Measurements from ENCODE around the gene ARHGEF2.

The ARHGEF2 gene

GRCh38 chr1:155971910-155972809 lies 6.2 kb downstream of the ARHGEF2 start:
- no peak for DNase-seq (ENCODE audit: low read depth)

DNA sequence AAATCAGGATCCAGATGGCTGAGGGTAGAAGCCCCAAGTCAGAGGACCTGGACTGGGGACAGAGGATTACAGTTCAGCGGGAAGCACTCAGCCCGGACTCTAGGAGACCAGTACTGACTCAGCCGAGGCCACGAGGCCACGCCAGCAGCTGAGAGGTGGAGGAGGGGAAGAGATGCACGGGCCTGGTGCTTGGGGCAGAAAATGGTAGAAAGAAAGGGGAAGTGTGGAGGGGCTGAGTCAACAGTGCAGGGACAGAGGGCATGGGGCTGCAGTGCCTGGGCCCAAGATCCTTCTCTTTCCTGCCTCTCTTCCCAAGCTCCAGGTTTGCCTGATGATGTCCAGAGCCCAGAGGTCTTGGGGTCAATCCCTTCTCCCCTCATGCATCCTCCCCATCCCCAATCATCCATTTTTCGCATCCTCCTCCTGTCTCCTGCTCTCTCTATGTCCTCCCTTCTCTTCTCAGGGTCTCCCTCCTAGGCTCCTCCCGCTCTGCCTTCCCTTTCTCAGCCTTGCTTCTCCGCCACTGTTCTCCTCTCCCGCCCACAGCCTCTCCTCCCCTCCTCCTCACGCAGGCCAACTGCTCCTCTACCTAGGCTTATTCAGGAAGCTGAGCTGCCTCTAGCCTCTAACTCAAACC lies 7.7 kb downstream of the ARHGEF2 start:
- DNase-seq (ENCODE audit: low read depth) = no peak

DNA sequence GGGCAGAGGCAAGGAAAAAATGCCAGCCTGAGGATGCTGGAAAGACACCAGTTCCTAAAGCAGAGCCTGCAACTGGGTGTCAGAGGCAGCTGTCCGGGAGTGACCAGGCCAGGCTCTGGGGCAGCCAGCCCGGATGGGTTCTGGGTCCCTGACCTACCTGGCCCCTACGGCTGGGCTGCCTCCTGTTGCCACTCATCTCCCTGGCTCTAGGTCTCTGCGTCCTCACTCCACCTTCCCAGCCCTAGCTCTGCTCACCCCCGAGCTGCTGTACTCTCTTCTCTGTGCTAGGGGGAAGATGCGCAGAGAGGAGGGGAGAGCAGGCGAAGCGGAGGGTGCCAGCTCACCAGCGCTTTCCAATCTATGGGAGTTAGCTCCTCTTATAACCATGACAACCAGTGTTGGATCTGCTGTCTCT lies 9.0 kb downstream of the ARHGEF2 start:
- DNase-seq (ENCODE audit: low read depth) = no peak

DNA sequence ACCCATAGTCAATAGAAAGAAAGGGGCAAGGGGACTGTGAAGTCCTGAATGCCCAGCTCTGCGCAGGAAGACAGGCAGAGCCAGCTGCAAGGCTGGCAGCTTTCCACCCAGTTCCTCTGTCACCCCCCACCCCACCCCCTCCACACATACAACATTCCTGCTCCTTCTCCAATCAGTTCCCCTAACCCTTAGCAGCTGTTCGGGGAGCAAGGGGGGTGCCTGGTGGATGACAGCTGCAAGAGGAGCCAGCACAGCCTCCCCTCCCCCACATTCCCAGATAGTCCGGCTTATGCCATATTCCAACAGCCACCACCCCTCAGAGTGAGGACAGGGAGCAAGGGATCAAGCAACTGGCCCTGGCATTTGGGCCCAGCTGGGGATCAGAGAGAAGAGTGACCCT lies 9.7 kb downstream of the ARHGEF2 start:
- no peak for DNase-seq (ENCODE audit: low read depth)

DNA sequence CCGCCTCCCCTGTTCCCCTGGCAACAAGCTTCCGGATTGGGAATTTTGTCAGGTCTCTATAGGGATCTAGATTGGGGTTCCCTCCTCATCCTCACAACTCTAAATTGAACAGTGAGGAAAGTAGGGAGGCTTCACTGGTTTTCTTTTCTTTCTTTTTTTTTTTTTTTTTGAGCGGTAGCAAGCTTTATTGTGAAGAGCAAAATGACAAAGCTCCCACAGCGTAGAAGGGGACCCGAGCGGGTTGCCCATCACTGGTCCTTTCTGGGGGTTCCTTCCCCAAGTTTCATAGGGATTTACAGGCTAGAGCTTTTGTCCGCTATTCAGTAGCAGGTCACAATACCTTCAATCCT lies 10.3 kb downstream of the ARHGEF2 start:
- no peak for DNase-seq (ENCODE audit: low read depth)

- no peak for DNase-seq (ENCODE audit: low read depth)
Measured at GRCh38 chr1:155967341-155968050, 10.9 kb downstream of the ARHGEF2 start.

DNA sequence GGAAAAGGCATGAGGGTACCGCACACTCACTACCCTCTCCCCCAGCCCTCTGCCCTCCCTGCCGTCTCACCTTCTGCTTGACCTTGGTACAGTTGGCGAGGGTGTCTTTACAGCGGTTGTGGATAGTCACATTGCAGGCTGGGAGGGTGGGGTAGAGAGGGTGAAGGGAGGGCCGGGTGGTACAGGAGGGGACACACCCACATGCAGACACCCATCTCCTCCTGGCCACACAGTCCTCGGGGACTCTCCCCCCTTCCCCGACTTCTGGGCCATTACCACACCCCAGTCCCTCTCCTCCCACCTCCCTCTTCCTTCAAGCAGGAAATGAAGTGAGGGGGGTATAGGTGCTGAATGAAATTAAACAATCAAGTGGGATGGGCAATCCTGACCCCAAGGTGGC lies 11.6 kb downstream of the ARHGEF2 start:
- DNase-seq (ENCODE audit: low read depth) = no peak

- no peak for DNase-seq (ENCODE audit: low read depth)
Measured at GRCh38 chr1:155966135-155966534, 12.2 kb downstream of the ARHGEF2 start.

DNA sequence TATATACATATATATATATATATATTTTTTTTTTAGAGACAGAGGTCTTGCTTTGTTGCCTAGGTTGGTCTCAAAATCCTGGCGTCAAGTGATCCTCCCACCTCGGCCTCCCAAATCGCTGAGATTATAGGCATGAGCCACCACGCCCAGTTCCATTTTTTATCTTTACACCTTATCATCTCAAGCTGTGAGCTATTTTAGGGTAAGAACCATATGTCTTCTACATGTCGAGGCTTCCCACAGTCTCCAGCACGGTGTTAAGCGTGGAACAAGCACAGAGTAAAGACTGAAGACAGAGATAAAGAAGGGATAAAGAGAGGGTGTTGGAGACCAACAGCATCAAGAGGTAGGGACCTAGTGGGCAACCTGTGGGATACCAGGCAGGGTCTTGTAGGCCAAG lies 14.2 kb downstream of the ARHGEF2 start:
- no peak for DNase-seq (ENCODE audit: low read depth)

DNA sequence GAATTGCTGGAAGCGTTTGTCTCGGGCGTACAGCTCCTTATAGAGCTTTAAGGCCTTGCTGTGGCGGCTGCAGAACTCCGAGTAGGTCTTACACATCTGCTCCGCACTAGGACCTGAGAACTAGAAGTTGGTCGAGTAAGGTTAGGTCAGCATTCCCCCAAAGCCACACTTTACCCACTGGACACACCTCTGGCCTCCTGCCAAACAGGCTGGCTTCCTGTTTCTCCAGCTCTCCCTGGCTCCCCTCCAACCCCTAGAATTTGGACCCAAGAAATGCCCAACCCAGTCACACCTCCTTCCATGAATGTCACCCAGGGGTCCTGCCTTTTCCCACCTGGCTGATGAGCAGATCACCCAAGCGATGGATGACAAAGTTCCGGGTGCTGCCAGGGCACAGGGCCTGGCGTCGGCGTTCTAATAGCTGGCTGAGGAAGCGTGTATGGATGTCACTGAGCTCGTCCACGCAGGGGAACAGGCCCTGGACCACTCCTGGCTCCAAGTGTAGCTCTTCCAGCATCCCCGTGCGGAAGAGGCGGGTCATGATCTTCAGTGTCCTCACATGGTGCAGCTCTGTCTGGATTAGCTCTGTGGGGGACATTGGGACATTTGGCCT lies 15.6 kb downstream of the ARHGEF2 start:
- DNase-seq (ENCODE audit: low read depth) = no peak

DNA sequence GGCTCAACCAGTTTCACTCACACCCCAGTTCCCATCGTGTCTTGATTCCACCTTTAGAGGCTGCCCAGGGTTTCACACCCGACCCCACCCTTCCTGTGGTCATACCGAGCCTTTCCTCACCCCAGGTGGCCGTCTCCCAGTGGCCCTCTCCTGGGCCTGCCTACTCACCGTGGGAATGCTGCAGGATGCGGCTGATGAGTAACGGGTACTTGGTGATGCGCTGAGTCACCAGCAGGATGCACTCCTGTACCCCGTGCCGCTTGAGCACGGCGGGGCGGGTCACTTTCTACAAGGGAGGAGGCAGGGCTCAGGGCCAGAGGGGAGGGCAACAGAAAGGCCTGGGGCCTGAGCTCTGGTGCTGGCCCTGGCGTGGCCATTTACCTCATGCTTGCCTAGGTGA lies 16.4 kb downstream of the ARHGEF2 start:
- no peak for DNase-seq (ENCODE audit: low read depth)

DNA sequence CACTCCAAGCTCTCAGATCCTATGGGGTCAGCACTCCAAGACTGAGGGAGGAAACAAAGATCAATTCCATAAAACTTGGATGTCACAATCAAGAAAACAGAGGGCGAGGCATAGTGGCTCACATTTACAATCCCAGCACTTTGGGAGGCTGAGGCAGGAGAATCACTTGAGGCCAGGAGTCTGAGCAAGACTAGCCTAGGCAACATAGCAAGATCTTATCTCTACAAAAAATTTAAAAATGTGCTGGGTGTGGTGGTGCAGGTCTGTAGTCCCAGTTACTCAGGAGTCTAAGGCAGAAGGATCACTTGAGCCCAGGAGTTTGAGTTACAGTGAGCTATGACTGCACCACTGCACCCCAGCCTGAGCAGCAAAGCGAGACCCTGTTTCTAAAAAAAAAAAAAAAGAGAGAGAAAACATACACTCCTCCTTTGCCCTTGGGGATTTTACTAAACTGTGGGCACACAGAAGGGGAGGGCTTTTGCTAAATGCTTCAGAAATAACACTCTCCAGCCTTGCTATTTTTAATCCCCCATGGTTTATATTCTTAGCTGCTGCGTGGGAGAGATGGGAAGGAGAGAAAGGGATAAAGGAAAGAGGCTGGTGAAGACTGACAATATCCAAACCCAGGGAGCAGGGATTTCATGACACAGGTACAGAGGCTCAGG lies 18.1 kb downstream of the ARHGEF2 start:
- DNase-seq (ENCODE audit: low read depth) = no peak

- DNase-seq (ENCODE audit: low read depth) = no peak
Measured at GRCh38 chr1:155957411-155957915, 20.9 kb downstream of the ARHGEF2 start.

- DNase-seq (ENCODE audit: low read depth) = no peak
Measured at GRCh38 chr1:155954645-155955044, 23.7 kb downstream of the ARHGEF2 start.

GRCh38 chr1:155952505-155952890 lies 25.8 kb downstream of the ARHGEF2 start:
- DNase-seq (ENCODE audit: low read depth) = no peak

DNA sequence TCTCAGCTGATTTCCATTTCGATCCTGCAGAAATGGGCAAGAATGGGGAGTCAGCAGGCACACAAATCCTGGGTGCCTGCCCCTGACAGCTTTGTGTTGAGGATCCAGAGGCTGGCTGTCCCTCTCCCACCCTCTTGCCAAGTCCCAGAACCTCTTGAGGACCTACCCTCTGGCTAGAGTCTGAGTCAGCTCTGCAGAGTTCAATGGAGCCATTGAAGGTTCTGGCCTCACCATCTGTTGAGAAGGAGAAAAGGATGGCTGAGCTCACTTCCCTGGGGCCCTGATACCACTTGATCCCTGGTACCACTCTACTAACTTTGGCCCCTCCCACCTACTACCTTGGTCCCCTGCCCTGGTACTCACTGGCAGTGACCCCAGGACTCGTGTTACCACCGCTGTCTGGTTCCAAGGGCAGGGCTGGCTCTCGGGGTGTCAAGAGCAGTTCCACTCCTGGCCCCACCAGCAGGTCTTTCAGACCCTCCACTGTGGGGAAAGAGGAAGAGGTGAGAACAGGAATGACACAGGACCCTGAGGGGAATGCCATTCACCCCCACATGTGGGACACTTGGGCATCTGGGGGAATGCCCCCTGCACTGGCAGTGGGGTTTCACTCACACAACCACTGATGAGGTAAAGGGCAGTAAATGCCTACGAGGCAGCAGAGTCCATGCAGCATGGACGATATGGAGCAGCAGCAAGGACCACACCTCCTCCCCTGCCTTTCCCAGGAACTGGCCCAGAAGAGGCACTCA lies 26.4 kb downstream of the ARHGEF2 start:
- no peak for DNase-seq (ENCODE audit: low read depth)

- DNase-seq (ENCODE audit: low read depth) = no peak
Measured at GRCh38 chr1:155950829-155951228, 27.5 kb downstream of the ARHGEF2 start.

GRCh38 chr1:155947741-155948140 lies 30.6 kb downstream of the ARHGEF2 start:
- DNase-seq (ENCODE audit: low read depth) = no peak

DNA sequence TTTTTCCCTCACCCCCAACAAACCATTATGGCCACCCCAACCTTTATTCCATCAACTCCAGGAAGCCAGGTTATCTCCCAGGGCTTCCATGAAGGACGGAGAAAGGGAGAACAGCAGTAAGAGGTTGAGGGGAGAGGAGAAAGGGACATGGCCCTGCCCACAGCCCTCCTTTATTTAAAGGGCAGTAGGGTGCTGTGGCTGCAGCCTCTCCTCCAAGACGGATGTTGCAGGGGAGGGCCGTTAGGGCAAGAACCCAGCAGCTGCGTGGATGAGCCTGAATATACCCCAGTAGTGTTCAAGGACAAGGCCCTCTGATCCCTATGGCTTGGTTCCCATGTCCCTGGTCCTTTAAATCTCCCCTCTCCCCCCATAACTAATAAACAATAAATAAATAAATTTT lies 31.1 kb downstream of the ARHGEF2 start:
- no peak for DNase-seq (ENCODE audit: low read depth)

DNA sequence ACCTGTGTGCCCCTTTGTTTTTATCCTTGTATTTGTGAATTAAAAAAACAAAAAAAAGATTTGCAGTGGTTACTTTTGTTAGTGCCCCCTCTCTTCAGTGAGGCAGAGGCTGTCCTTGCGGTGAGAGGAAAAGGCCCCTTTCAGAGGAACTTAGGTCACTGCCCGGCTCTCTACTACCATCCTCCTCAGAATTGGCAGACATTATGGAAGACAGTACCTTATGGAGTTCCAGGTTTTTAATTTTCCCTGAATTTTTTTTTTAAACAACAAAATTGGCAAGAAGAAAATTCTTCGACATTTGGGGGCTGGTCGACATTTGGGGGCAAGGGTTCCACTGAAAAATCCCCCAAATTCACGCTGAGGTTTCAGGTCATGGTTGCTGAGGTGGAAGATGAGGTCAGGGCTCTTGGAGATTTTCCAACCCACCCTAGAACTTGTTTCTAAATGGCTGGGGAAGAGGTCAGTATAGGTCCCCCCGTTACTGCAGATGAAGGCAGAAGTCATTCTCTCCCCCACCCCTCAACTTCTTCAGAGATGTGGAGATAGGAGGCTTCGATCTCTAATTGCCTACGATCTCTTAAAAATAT lies 31.6 kb downstream of the ARHGEF2 start:
- DNase-seq (ENCODE audit: low read depth) = no peak

DNA sequence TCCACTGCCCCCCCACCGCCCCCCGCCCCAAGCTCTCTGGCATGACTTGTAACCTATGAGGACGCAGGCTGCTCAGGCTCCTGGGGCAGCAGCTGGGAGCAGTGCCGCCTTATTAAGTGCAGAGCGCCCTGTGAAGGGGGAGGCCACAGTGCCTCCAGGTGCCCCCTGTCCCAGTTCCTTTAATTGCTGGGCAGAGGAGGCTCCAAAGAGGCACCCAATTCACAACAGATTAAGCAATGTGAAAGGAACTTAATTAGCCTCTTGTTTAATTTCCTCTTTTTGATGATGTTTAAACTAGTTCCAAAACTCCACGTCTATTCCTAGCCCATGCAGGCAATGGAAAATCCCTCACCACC lies 33.9 kb downstream of the ARHGEF2 start:
- DNase-seq (ENCODE audit: low read depth) = no peak

All from activated T-cell treated with anti-CD3 and anti-CD28 coated beads for 1 hour (primary cell).